DMS53 (cell line): ENCODE data around the gene PLXNA4.
A peak's percentile ranks its signal among the peaks of the same experiment; 100 is the strongest.

Experiments
- DNase-seq: peaks from one replicate; lab custom pipeline; 2025; lab: John Stamatoyannopoulos, UW

The PLXNA4 gene

GRCh38 chr7:132387596-132387995 lies 188.7 kb downstream of the PLXNA4 start:
- no peak for DNase-seq

GRCh38 chr7:132386201-132386681 lies 190.0 kb downstream of the PLXNA4 start:
- peak; percentile 29 for DNase-seq

- DNase-seq, result no peak
Observed at GRCh38 chr7:132383962-132384361, 192.3 kb downstream of the PLXNA4 start.

GRCh38 chr7:132381742-132382472 lies 194.4 kb downstream of the PLXNA4 start:
- DNase-seq, result peak; percentile 78

- DNase-seq, result no peak
Observed at GRCh38 chr7:132380059-132380458, 196.2 kb downstream of the PLXNA4 start.

- DNase-seq, result no peak
Observed at GRCh38 chr7:132379292-132379691, 197.0 kb downstream of the PLXNA4 start.

GRCh38 chr7:132377703-132378584 lies 198.3 kb downstream of the PLXNA4 start:
- no peak for DNase-seq

GRCh38 chr7:132377015-132377414 lies 199.3 kb downstream of the PLXNA4 start:
- DNase-seq, result no peak

GRCh38 chr7:132376361-132377013 lies 199.8 kb downstream of the PLXNA4 start:
- DNase-seq, result no peak

- no peak for DNase-seq
Observed at GRCh38 chr7:132373879-132374278, 202.4 kb downstream of the PLXNA4 start.

GRCh38 chr7:132373041-132373440 lies 203.2 kb downstream of the PLXNA4 start:
- no peak for DNase-seq

- DNase-seq, result no peak
Observed at GRCh38 chr7:132371948-132372347, 204.3 kb downstream of the PLXNA4 start.

- peak; percentile 54 for DNase-seq
Observed at GRCh38 chr7:132368246-132368900, 207.9 kb downstream of the PLXNA4 start.

GRCh38 chr7:132367795-132368194 lies 208.5 kb downstream of the PLXNA4 start:
- DNase-seq, result no peak

GRCh38 chr7:132367004-132367403 lies 209.3 kb downstream of the PLXNA4 start:
- DNase-seq, result peak; percentile 18

- no peak for DNase-seq
Observed at GRCh38 chr7:132364226-132364625, 212.0 kb downstream of the PLXNA4 start.

GRCh38 chr7:132362059-132362458 lies 214.2 kb downstream of the PLXNA4 start:
- no peak for DNase-seq

- DNase-seq, result no peak
Observed at GRCh38 chr7:132361146-132361545, 215.1 kb downstream of the PLXNA4 start.

GRCh38 chr7:132359743-132360142 lies 216.5 kb downstream of the PLXNA4 start:
- DNase-seq, result no peak

- DNase-seq, result no peak
Observed at GRCh38 chr7:132355048-132355447, 221.2 kb downstream of the PLXNA4 start.

GRCh38 chr7:132354527-132354926 lies 221.7 kb downstream of the PLXNA4 start:
- DNase-seq, result no peak

GRCh38 chr7:132353936-132354335 lies 222.3 kb downstream of the PLXNA4 start:
- no peak for DNase-seq
